HepG2 (cell line): Measurements from ENCODE around the gene ZNF383. TPM values are rescaled to one million over a fixed set of nuclear protein-coding genes. Genes with fewer than 3 reads are reported as not detected.

Source experiments
- YEATS4 ChIP-seq: sonication (generic); formaldehyde crosslinking; IDR thresholded peaks from 2 replicates; pipeline ENCODE4 v1.4.0; 2020; ENCODE audit warnings: missing genetic modification reagents, borderline replicate concordance
- ZNF709 ChIP-seq: sonication (generic); formaldehyde crosslinking; IDR thresholded peaks from 2 replicates; pipeline ENCODE4 v1.5.0; 2020; ENCODE audit warnings: mild to moderate bottlenecking, missing genetic modification reagents
- polyA plus RNA-seq, 8 experiments: library from polyadenylated mRNA; depleted of rRNA in 3 of 8; stranded (reverse) in 7 of 8; unstranded in 1 of 8; fragments of >200 nt; fragmentation: Illumina TruSeq in 4 of 8; extraction: Trizol in 4 of 8; gene quantifications; 2 replicates each; pipeline versions ENCODE4 v1.2.1 to v1.2.3, GENCODE V29; 2011 to 2016; ENCODE audit warnings: low read depth in 4 of 8, missing spikeins in 1 of 8, mixed read lengths in 1 of 8; ENCODE audit not compliant: insufficient read depth in 1 of 8
- total RNA-seq, 5 experiments: library from RNA; depleted of rRNA; stranded (reverse); fragments of >200 nt; fragmentation: Illumina TruSeq; extraction: Trizol; gene quantifications; 2 replicates each; pipeline ENCODE4 v1.2.3, GENCODE V29; 2016; ENCODE audit warnings: low read depth in 1 of 5
- TF ChIP-seq, protein P1 (sequence below): sonication (generic); formaldehyde crosslinking; IDR thresholded peaks from 2 replicates; pipeline ENCODE4 v1.4.0; 2020; ENCODE audit warnings: mild to moderate bottlenecking, missing genetic modification reagents
- TF ChIP-seq, protein P2 (sequence below): sonication (generic); formaldehyde crosslinking; IDR thresholded peaks from 2 replicates; pipeline ENCODE4 v1.4.0; 2020; ENCODE audit warnings: missing genetic modification reagents
- TF ChIP-seq, protein P3 (sequence below): sonication (generic); formaldehyde crosslinking; IDR thresholded peaks from 2 replicates; pipeline ENCODE4 v1.8.1; 2023; ENCODE audit warnings: mild to moderate bottlenecking, missing genetic modification reagents
- TF ChIP-seq, protein P4 (sequence below): sonication (generic); formaldehyde crosslinking; IDR thresholded peaks from 2 replicates; pipeline ENCODE4 v1.4.0; 2020; ENCODE audit warnings: mild to moderate bottlenecking, missing genetic modification reagents

The ZNF383 gene
- total and polyA plus RNA-seq, 2 of the 13 experiments (the other 11 are each of a cell fraction or from before 2014, with no cell fraction given) = 2.6 to 4.1 TPM

DNA sequence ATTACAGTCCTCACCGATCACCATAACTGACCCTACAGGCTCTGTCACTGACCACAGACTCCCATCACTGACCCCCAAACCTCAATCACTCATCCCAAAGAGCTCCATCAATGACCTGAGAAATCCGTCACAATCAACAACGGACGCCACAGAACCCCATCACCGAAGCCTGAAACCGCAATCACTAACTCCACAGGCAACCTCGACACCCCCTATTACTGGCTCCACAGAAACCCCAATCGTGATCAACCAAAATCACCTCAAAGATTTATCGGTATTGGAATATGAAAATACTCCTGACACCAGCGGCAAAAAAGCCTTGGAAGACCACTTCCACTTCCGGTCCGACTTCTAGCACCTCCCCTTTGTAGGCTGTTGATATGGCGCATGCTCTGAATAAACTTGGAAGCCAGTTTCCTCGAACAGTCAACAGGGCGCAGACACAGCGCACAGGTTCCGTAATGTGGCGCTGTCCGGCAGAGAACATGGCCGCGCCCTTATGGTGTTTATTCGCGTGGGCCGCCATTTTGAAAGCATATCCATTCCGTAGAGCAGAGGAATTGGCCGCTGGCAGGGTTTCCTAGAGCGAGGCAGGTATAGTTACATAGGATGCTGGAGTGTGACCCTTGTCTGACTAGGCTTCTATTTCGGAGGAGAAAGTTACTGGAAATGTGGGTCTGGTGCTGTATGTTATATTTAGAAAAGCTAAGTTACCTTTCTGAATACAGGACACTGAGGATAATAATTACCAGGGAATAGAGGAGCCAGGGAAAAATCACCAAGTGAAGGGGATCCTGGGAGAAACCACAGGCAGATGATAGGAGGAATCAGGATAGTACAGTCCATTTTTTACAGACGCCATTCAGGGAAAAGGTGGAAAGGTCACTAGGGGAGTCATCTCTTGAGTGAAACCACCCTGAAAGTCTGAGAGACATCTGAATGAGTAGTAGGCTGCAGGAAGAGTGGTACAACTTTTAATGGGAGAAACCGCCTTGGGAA, 45.3 kb upstream of the ZNF383 start, which contains the start of gene ZNF585A (continued):
- TF ChIP-seq, protein P1, sequence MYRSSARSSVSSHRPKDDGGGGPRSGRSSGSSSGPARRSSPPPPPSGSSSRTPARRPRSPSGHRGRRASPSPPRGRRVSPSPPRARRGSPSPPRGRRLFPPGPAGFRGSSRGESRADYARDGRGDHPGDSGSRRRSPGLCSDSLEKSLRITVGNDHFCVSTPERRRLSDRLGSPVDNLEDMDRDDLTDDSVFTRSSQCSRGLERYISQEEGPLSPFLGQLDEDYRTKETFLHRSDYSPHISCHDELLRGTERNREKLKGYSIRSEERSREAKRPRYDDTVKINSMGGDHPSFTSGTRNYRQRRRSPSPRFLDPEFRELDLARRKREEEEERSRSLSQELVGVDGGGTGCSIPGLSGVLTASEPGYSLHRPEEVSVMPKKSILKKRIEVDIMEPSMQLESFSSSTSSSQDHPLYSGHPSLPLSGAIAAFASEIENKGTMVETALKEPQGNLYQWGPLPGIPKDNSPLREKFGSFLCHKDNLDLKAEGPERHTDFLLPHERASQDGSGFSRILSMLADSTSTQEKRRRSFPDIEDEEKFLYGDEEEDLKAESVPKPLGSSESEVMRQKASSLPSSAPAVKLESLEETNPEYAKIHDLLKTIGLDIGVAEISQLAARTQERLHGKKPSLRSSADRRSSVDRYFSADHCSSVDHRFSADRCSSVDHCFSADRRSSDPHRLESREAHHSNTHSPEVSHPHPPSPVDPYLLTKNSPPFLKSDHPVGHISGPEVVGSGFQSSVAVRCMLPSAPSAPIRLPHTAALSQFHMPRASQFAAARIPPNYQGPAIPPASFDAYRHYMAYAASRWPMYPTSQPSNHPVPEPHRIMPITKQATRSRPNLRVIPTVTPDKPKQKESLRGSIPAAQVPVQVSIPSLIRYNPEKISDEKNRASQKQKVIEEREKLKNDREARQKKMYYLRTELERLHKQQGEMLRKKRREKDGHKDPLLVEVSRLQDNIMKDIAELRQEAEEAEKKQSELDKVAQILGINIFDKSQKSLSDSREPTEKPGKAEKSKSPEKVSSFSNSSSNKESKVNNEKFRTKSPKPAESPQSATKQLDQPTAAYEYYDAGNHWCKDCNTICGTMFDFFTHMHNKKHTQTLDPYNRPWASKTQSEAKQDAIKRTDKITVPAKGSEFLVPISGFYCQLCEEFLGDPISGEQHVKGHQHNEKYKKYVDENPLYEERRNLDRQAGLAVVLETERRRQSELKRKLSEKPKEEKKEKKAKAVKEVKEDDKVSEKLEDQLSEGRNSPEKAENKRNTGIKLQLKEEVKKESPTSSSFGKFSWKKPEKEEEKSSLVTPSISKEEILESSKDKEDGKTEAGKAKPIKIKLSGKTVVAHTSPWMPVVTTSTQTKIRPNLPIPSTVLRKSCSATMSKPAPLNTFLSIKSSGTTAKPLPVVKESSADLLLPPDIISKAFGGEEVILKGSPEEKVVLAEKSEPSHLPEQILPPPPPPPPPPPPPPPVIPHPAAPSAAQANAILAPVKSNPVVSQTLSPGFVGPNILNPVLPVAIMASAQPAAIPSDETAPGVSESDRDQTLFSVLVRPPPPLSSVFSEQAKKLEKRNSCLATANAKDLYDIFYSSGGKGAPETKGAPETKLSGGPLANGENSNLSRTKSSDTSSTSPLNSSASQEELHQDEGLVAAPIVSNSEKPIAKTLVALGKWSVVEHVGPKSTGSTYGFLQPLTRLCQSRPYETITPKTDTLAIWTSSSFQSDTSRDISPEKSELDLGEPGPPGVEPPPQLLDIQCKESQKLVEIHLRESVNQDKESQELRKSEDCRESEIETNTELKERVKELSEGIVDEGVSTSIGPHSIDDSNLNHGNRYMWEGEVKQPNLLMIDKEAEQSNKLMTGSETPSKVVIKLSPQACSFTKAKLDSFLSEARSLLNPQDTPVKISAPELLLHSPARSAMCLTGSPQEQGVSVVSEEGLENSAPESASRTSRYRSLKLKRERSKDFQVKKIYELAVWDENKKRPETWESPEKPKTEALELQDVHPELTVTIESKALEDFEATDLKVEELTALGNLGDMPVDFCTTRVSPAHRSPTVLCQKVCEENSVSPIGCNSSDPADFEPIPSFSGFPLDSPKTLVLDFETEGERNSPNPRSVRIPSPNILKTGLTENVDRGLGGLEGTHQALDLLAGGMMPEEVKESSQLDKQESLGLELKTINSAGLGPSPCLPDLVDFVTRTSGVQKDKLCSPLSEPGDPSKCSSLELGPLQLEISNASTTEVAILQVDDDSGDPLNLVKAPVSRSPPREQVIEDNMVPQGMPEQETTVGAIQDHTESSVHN = no peak
- TF ChIP-seq ZNF709 (CRISPR knock-in tag) (no peak), YEATS4 (CRISPR knock-in tag) (peak; percentile 18; the same call in 1 of the 2 replicates)
- TF ChIP-seq, protein P2, sequence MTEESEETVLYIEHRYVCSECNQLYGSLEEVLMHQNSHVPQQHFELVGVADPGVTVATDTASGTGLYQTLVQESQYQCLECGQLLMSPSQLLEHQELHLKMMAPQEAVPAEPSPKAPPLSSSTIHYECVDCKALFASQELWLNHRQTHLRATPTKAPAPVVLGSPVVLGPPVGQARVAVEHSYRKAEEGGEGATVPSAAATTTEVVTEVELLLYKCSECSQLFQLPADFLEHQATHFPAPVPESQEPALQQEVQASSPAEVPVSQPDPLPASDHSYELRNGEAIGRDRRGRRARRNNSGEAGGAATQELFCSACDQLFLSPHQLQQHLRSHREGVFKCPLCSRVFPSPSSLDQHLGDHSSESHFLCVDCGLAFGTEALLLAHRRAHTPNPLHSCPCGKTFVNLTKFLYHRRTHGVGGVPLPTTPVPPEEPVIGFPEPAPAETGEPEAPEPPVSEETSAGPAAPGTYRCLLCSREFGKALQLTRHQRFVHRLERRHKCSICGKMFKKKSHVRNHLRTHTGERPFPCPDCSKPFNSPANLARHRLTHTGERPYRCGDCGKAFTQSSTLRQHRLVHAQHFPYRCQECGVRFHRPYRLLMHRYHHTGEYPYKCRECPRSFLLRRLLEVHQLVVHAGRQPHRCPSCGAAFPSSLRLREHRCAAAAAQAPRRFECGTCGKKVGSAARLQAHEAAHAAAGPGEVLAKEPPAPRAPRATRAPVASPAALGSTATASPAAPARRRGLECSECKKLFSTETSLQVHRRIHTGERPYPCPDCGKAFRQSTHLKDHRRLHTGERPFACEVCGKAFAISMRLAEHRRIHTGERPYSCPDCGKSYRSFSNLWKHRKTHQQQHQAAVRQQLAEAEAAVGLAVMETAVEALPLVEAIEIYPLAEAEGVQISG (CRISPR knock-in tag) = peak; percentile 94
- TF ChIP-seq, protein P3, sequence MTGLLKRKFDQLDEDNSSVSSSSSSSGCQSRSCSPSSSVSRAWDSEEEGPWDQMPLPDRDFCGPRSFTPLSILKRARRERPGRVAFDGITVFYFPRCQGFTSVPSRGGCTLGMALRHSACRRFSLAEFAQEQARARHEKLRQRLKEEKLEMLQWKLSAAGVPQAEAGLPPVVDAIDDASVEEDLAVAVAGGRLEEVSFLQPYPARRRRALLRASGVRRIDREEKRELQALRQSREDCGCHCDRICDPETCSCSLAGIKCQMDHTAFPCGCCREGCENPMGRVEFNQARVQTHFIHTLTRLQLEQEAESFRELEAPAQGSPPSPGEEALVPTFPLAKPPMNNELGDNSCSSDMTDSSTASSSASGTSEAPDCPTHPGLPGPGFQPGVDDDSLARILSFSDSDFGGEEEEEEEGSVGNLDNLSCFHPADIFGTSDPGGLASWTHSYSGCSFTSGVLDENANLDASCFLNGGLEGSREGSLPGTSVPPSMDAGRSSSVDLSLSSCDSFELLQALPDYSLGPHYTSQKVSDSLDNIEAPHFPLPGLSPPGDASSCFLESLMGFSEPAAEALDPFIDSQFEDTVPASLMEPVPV (CRISPR knock-in tag) = no peak
- TF ChIP-seq, protein P4, sequence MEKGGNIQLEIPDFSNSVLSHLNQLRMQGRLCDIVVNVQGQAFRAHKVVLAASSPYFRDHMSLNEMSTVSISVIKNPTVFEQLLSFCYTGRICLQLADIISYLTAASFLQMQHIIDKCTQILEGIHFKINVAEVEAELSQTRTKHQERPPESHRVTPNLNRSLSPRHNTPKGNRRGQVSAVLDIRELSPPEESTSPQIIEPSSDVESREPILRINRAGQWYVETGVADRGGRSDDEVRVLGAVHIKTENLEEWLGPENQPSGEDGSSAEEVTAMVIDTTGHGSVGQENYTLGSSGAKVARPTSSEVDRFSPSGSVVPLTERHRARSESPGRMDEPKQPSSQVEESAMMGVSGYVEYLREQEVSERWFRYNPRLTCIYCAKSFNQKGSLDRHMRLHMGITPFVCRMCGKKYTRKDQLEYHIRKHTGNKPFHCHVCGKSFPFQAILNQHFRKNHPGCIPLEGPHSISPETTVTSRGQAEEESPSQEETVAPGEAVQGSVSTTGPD (CRISPR knock-in tag) = no peak
